GM21526 (cell line): ENCODE data around the gene THEMIS.

Experiments used
- ATAC-seq: cut with Tn5 transposase; IDR thresholded peaks from one replicate; pipeline ENCODE4 v1.9.1; 2021; ENCODE audit warnings: moderate library complexity; ENCODE audit not compliant: unreplicated experiment, low FRiP score

THEMIS gene

DNA sequence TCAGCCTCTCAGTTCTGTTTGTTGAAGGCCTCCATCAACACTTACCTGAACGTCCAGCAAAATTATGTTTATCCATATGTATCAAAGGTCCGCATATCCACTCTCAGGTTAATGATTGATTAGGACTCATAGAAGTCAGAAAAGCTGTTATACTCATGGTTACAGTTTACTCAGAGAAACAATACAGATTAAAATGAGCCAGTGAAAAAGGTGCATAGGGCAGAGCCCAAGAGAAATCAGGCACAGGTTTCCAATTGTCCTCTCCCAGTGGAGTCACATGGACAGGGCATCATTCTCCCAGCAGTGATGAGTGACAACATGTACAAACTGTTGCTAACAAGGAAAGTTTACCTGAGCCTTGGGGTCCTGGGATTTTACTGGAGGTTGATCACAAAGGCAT is 36.2 kb downstream of the THEMIS start:
- ATAC-seq: no peak

DNA sequence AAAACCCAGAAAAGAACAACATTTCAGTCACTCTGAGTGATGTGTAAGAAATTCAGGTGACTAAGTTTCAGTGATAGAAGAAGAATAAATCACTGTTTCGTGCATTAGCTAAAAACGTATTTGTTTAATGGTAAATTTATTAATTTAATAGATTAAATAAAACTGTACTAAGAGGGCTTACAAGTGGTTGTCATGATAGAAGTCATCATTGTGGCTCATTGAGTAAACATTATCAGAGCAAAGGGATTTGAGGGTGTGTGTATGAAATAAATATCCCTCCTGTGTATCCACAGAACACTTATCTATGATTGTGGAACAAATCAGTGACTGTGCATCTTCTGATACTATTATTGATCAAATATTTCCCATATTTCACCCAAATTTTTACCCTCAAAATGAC is 40.1 kb downstream of the THEMIS start:
- no peak for ATAC-seq

DNA sequence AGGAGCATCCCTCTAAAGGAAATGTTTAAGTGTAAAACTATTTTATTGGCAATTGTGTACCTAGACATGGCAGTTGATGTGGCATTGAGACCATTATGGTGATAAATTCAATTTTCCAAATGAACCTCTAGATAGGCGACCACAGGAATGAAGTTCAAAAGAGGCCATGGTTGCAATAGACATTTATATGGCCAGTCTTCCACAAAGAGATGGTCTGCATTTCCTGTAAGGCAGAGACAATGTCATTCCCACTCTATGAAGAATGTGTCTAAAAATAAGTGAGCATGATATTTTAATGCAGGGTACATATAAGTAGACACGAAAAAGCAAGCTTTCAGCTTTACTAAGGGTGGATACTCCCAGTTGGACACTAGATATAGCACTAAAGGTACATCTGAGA is 40.9 kb downstream of the THEMIS start:
- ATAC-seq: no peak

DNA sequence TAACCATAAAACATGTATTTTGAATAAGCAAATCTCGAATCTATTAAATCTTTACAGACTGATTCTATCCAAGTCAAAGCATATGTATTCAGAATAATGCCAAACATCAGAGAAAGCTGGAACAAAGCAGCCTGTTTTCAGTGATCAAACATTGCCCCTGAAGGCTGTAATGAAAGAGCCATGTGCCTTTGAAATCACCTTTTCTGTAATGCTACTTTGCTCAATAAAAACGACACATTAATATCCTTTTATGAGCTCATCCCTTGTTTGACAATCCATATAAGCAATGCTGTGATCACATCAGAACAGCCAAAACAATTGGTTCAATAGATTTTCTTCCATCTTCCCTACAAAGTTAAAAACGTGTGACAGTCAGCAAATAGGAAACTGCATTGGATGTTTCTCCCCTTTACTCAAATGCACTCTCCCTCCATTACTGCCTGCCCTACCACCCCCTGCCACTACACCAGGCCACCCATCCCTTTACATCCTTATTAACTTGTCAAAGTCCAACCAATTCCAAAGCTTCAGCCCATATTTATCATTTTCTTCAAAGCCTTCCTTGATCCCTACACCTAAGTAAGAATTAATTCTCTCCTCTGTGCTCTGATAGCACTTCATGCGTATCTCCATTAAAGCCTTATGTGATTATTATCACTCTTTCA is 42.0 kb downstream of the THEMIS start:
- no peak for ATAC-seq

DNA sequence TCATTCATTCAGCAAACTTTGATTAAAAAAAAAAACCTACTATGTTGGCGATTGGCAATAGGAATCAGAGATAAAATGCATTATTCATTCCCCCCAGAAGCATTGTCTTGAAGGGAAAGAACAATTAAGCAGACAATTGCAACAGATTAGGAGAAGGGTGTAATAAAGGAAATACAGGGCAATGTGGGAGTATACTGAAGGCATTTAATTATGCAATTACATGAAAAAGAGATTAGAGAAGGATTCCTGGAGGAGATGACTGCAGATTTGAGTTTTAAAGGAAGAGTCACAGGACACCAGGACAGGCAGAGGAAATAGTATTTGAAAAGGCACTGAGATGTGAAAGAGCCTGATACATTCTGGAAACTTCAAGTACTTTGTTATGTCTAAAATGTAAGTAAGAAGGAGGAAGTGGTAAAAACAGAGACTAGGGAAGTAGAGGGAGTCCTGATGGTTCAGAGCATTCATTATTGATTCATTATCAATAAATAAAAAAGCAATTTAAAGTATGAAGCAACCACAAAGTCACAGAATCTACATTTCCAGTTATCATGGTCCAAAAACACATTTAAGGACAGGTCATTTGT is 43.7 kb downstream of the THEMIS start:
- ATAC-seq: no peak

DNA sequence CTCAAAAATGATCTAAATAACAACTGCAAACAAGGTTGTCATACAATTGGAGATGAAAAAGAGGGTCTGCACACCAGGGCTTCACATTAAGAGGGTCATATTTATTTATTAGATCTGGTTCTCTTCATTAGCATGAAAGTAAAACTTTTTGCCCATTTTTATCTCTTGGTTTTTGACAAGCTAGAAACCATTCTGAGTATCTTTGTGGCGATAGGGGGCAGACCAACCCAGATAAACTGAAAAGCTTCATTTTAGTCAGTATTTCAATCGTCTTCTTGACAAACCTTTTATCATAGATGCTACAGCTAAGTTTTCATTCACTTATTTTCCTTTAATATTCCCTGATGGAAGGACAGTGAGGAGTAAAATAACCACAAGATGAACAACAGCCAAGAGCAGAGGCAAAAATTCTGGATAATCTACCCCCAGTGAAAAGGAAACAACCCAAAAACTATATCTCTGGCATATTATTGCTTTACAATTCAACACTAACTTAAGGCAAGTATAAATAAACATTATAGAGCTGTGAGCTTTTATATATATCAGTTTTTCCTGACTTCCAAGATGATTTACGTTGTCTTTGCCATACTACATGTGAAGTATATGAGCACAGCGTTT is 45.2 kb downstream of the THEMIS start:
- no peak for ATAC-seq

DNA sequence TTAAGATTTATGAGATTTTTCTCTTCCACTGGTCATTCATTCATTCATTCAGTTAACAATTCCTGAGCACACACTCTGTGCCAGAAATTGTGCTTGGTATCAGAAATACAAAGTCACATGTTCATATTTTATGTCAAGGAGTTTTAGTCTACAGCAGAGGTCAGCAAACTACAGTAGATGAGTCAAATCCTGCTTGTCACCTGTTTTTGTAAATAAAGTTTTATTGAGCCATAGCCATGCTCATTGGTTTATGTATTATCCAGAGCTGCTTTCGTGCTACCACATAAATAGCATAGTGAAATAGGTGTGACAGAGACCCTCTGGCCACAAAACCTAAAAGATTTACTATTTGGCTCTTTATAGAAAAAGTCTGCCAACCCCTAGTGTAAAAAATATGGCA is 46.8 kb downstream of the THEMIS start:
- ATAC-seq: no peak

DNA sequence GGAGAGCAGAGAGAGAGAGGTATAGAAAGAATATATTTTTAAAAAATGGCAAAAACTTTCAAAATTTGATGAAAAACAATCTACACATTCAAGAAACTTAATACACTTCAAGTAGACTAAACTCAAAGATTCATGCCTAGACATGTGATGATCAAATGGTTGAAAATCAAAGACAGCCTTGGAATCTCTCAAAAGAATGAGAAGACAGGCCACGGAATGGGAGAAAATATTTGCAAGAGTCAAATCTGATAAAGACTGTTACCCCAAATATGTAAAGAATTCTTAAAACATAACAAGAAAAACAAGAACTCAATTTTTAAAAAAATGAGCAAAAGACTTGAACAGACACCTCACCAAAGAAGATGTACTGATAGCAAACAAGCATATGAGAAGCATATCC is 49.7 kb downstream of the THEMIS start:
- ATAC-seq: no peak

DNA sequence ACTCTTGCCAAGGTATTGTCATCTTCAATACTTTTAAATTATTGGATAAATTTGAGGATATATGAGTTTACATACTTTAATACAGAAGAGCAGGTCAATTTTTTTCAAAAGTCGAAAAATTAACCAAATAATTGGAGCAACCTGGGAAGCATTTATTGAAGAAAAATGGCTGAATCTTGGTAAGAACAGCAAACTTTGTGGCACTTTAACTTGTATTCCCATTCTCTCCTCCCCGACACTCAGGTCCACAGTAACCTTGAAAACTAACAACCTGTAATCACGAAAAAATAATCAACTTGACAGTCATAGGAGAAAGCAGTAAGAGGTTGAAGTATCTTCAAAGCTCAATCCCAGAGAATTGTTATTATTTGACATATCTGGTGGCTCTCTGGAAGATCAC is 55.6 kb downstream of the THEMIS start:
- ATAC-seq: no peak

DNA sequence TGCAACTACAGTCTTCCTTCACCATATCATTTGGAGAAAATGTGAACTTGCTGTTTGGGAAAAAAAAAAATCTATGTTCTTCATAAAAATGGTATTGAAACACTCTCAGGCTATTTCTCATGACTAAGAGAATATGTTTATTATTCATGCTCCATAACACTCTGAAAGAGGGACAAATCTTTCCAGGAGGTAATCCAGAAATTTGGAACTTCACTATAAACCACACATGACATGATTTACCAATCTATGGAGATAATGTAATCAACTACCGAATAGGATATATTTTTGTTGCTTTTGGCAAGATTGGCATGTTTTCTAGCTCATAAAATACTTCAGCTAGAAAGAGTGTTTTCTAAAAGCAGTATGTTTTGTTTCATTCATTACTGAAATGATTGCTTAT is 56.3 kb downstream of the THEMIS start:
- no peak for ATAC-seq

DNA sequence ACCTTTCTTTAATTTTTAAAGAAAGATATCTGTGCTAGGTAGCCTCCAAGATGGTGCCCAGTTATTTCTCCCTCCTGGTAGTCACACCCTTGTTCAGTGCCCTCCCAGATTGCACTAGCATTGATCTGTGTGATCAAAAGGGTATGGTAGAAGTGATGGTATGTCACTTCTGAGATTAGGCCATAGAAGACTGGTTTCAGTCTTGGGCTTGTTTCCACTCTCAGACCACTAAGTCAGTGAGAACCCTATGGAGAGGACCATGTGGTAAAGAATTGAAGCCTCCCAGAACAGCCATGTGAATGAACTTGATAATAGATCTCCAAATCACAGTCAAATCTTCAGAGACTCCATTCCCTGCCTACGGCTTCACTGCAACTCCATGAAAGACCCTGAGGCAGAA is 57.3 kb downstream of the THEMIS start:
- ATAC-seq: no peak

DNA sequence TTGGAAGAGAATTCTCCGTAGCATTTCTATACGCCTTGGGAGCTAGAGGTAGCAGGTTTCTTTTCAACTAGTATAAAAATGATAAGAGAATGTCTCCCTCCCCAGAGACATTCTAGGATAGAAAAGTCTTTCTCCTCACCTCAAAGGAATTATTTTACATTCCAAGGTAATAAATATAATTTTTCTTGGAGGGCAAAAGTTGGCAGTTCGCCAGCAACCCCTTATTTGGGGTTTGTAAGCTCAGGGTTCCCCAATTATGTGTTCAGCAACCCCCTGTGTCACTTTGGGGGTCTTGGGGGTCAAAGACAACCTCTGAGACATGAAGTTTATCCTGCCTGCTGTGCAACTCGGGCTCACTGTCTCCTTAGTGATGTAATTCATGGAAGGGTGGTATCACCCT is 58.3 kb downstream of the THEMIS start:
- ATAC-seq: no peak

DNA sequence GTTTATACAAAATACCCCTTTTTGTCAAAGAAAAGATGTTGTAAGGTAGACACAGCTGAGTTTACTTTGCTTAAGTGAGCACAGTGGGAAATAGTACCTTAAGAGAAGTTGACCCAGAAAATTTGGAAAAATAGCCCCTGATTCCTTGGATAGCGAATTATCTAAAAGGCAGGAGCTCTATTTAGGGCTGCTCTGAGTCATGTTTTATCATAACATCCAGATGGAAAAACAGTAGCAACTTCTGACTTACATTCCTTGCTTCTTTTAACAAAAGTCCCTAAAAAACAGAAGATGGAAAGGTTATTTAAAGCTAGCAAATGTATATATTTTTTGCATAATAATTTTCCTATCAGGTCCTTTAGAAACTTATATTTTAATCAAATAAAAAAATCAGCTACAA is 59.0 kb downstream of the THEMIS start:
- ATAC-seq: no peak

DNA sequence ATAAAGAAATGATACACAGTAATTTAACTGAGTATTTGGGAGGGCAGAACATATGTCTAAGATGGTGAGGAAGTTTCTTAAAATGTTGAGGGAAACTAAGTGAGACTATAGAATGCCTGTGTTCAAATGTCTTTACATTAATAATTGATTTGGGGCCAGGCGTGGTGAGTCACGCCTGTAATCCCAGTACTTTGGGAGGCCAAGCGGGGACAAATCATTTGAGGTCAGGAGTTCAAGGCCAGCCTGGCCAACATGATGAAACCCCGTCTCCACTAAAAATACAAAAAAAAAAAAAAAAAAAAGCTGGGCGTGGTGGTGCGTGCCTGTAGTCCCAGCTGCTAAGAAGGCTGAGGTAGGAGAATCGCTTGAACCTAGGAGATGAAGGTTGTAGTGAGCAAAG is 66.7 kb downstream of the THEMIS start:
- no peak for ATAC-seq

DNA sequence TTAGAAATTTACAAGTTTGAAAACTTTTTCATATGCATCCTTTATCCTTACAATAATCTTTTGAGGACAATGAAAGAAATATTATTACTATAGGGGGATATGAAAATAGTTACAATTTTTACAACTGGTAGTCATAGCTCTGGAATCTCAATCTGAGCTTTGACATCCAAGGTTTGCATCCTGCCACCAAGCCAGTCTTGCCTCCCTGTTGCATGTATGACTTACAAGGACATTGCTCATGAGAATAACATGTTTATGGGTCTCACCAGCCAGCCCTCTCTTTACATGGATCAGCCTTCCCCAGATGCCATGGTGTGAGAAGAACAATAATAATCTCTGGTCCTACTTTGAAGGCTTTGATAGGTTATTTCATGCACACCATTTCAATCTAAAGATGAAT is 67.5 kb downstream of the THEMIS start:
- no peak for ATAC-seq

DNA sequence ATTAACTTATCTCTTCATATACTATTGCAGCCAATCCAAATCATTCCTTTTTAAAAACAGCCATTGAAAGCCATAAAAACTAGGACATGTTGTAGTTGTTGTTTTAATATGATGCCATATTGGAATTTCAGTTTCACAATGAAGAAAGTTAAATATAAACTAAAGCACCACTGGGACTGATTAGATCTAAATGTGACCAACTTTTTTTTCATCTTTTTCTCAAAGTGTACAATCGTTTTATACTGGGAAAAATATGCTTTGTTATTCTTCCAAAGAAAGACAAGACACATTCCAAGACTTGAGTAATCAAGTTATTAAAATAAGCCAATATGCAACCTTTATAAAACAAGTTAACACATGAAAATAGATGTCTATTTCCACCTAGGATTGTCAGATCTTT is 68.5 kb downstream of the THEMIS start:
- no peak for ATAC-seq

DNA sequence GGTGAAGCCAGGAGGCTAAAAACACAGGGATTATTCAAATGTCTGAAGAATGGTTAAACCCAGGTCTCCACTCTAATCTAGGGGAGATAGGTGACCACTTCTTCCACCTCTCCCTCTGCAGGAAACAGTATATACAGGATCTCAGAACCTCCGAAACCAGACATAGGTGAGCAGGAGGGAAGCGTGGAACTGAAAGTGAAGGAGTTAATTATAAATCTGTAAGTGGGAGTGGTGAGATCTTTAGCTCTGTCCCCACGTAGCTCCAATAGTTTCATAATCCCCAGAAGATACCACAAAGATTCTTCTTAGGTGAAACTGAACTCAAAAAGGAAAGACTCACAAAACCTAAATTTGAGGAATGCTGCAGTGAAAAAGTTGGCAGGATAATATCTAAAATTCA is 76.8 kb downstream of the THEMIS start:
- ATAC-seq: no peak

DNA sequence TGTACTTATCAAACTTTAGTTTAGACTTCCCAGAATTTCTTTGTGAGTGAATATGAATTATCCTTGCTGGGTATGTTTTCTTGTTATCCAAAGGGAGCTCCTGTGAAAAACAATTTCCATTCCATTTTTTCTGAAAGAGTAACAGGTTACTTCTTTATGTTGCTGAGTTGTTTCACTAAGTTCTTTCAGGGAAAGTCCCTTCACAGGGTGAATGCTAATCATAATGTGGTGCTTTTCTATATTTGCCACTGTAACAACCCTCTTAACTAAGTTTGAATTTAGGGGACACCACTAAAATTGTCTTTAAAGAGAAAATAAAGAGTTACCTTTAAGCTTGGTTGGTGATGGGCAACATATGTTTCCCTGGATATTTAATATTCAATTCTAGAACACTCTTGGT is 79.4 kb downstream of the THEMIS start:
- ATAC-seq: no peak

DNA sequence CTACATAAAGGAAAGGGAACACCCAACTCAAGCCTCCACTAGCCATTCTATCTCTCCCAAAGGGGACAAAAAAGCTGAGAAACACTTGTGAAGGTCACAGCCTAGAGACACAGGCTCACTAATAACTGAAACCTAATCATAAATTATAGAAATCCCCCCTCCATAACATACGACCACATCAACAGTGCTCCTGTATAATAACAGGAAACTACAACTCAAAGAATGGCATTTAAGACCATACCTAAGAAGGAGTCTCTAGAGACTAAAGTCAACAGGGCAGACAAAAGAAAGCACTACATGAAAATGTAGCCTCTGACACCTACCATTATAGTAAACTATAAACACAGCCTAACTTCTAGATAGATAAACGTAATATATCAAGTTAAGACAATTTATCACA is 82.7 kb downstream of the THEMIS start:
- ATAC-seq: no peak

DNA sequence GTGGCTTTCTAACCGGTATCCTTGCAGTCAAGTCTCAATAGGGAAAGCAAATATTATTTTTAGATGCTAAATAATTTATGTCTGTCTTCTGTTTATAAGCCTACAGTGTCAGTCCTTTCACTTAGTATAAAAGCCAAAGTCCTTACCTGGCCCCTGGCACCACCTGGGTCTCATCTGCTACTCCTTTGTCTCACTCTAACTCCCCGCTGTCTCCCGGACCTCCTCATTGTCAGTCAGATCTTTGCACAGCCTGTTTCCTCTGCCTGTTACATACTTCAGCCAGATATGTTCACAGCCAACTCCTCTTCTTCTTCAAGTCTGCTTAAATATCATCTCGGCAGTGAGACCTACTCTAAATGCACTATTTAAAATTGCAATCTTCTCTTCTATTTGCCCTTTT is 84.2 kb downstream of the THEMIS start:
- no peak for ATAC-seq

DNA sequence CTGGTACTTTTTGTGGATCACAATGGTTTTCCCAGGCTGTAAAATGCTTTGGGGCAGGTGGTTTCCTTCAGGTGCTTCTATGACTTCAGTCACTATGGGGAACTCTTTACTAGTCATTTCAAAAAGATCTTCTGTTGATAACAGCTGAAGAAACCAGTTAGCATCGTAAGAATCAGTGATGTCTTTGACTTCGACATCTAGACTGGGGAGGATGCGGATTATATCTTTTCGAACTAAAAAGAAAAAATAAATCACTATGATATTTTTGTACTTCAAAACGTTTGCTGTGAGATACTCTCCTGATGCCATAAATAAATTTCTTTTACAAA is 87.2 kb downstream of the THEMIS start:
- no peak for ATAC-seq

DNA sequence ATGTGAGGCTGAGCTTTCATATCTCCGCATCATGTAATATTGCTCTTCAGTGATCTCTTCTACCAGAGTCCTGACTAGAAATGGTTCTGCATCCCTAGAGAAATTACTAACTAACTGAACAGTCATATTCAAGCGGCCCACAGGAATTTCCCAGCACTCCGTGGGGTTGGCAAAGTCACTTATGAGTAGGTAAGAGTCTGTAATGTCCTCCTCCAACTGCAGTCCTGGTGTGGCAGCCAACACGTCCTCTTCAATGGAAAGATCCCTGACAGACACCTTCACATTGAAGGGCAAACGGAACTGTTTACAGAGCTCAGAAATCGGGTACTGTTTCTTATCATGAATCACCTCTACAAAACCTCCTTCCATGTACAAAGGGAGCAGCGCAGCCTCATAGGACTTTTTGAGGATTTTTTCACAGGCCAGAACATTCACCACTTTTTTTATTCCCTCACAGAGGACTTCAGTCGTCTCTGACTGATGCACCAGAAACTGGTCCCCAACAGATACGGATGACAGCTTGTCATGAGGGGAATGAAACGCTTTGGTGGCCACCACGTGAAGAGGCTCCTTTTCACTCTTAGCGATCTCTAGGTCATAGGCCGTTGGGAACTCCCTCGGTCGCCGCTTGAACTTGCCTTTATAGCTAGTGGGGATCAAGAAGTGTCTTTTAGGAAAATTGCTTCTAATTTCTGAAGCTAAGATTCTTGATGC is 87.7 kb downstream of the THEMIS start:
- no peak for ATAC-seq
